HepG2 (cell line): ENCODE measurements around the gene JTB. TPM values are rescaled to one million over a fixed set of nuclear protein-coding genes. Genes with fewer than 3 reads are reported as not detected.
A peak's percentile ranks its signal among the peaks of the same experiment; 100 is the strongest.

ENCODE experiments used
- CENPT ChIP-seq: sonication (generic); formaldehyde crosslinking; IDR thresholded peaks from 2 replicates; pipeline ENCODE4 v1.8.0; 2022; ENCODE audit warnings: low read depth, mild to moderate bottlenecking, moderate library complexity, missing genetic modification reagents
- CREB3 ChIP-seq: sonication (generic); formaldehyde crosslinking; IDR thresholded peaks from 2 replicates; pipeline ENCODE4 v1.5.0; 2020; ENCODE audit warnings: missing genetic modification reagents
- DZIP1 ChIP-seq: sonication (generic); formaldehyde crosslinking; IDR thresholded peaks from 2 replicates; pipeline ENCODE4 v1.5.0; 2020; ENCODE audit warnings: mild to moderate bottlenecking, missing genetic modification reagents
- FOXA1 ChIP-seq, 2 experiments: fragments of 450-650 bp in 1 of 2; sonication (generic) in 1 of 2; formaldehyde crosslinking in 1 of 2; IDR thresholded peaks; 2 replicates each; pipeline versions ENCODE4 v1.4.0 to v1.6.1; 2016 to 2020; ENCODE audit warnings: missing genetic modification reagents in 1 of 2
- GMEB1 ChIP-seq: sonication (generic); formaldehyde crosslinking; IDR thresholded peaks from 2 replicates; pipeline ENCODE4 v1.5.1; 2020; ENCODE audit warnings: missing genetic modification reagents, mild to moderate bottlenecking, borderline replicate concordance
- RNF219 ChIP-seq: sonication (generic); formaldehyde crosslinking; IDR thresholded peaks from 2 replicates; pipeline ENCODE4 v1.5.0; 2020; ENCODE audit warnings: mild to moderate bottlenecking, missing genetic modification reagents
- SP5 ChIP-seq: IDR thresholded peaks from 2 replicates; pipeline ENCODE4 v1.6.1; 2016; ENCODE audit warnings: low read depth, borderline replicate concordance
- TBL1XR1 ChIP-seq: fragments of 150-350 bp; IDR thresholded peaks from 2 replicates; pipeline ENCODE4 v1.6.1; 2014; ENCODE audit warnings: borderline replicate concordance, low read length; ENCODE audit not compliant: partially characterized antibody
- TRIM24 ChIP-seq: sonication (generic); formaldehyde crosslinking; IDR thresholded peaks from 2 replicates; pipeline ENCODE4 v1.8.0; 2022; ENCODE audit warnings: mild to moderate bottlenecking, missing genetic modification reagents
- ZBTB37 ChIP-seq: sonication (generic); formaldehyde crosslinking; IDR thresholded peaks from 2 replicates; pipeline ENCODE4 v1.4.0; 2020; ENCODE audit warnings: mild to moderate bottlenecking, missing genetic modification reagents
- ZBTB43 ChIP-seq: sonication (generic); formaldehyde crosslinking; conservative IDR thresholded peaks from 2 replicates; pipeline ENCODE4 v1.4.0; 2020; ENCODE audit warnings: missing genetic modification reagents
- ZNF414 ChIP-seq: sonication (generic); formaldehyde crosslinking; IDR thresholded peaks from 2 replicates; pipeline ENCODE4 v1.5.0; 2020; ENCODE audit warnings: missing genetic modification reagents
- ZNF564 ChIP-seq: sonication (generic); formaldehyde crosslinking; IDR thresholded peaks from 2 replicates; pipeline ENCODE4 v1.8.1; 2023; ENCODE audit warnings: mild to moderate bottlenecking, missing genetic modification reagents
- ZNF569 ChIP-seq: sonication (generic); formaldehyde crosslinking; IDR thresholded peaks from 2 replicates; pipeline ENCODE4 v1.5.0; 2020; ENCODE audit warnings: mild to moderate bottlenecking, missing genetic modification reagents, moderate library complexity, borderline replicate concordance
- ZNF670 ChIP-seq: sonication (generic); formaldehyde crosslinking; IDR thresholded peaks from 2 replicates; pipeline ENCODE4 v1.8.0; 2022; ENCODE audit warnings: mild to moderate bottlenecking, missing genetic modification reagents, borderline replicate concordance
- ZNF776 ChIP-seq: sonication (generic); formaldehyde crosslinking; IDR thresholded peaks from 2 replicates; pipeline ENCODE4 v1.4.0; 2020; ENCODE audit warnings: mild to moderate bottlenecking, missing genetic modification reagents
- ZNF790 ChIP-seq: sonication (generic); formaldehyde crosslinking; IDR thresholded peaks from 2 replicates; pipeline ENCODE4 v1.8.0; 2022; ENCODE audit warnings: missing genetic modification reagents, mild to moderate bottlenecking, borderline replicate concordance
- polyA plus RNA-seq, 8 experiments: library from polyadenylated mRNA; depleted of rRNA in 3 of 8; stranded (reverse) in 7 of 8; unstranded in 1 of 8; fragments of >200 nt; fragmentation: Illumina TruSeq in 4 of 8; extraction: Trizol in 4 of 8; gene quantifications; 2 replicates each; pipeline versions ENCODE4 v1.2.1 to v1.2.3, GENCODE V29; 2011 to 2016; ENCODE audit warnings: low read depth in 4 of 8, missing spikeins in 1 of 8, mixed read lengths in 1 of 8; ENCODE audit not compliant: insufficient read depth in 1 of 8
- total RNA-seq, 5 experiments: library from RNA; depleted of rRNA; stranded (reverse); fragments of >200 nt; fragmentation: Illumina TruSeq; extraction: Trizol; gene quantifications; 2 replicates each; pipeline ENCODE4 v1.2.3, GENCODE V29; 2016; ENCODE audit warnings: low read depth in 1 of 5

Gene JTB
- total and polyA plus RNA-seq, 2 of the 13 experiments (the other 11 are each of a cell fraction or from before 2014, with no cell fraction given), result 96.7 to 99.2 TPM

GRCh38 chr1:153976819-153977249, 640 bp downstream of the JTB start (continued):
- no peak for TF ChIP-seq TBL1XR1
- peak; percentile 10; the same call in 1 of the 2 replicates for TF ChIP-seq ZNF670 (CRISPR knock-in tag)
- TF ChIP-seq TRIM24 (CRISPR knock-in tag), result no peak
- TF ChIP-seq ZBTB37, result no peak
- no peak for TF ChIP-seq RNF219
- TF ChIP-seq FOXA1 (IDR thresholded peaks at IDR 0.05), result no peak
- TF ChIP-seq FOXA1 (CRISPR knock-in tag; IDR thresholded peaks at IDR 0.05), result no peak
- TF ChIP-seq CREB3 (CRISPR knock-in tag), result peak; percentile 37; the same call in 1 of the 2 replicates
- TF ChIP-seq ZNF569 (CRISPR knock-in tag), result no peak
- no peak for TF ChIP-seq DZIP1
- TF ChIP-seq ZNF776 (CRISPR knock-in tag), result no peak
- no peak for TF ChIP-seq ZNF414 (CRISPR knock-in tag)
- no peak; the same call in 1 of the 2 replicates for TF ChIP-seq ZNF564
- TF ChIP-seq ZBTB43 (CRISPR knock-in tag), result no peak; the same call in 1 of the 2 replicates
- no peak for TF ChIP-seq ZNF790 (CRISPR knock-in tag)
- no peak for TF ChIP-seq CENPT (CRISPR knock-in tag)
- TF ChIP-seq SP5, result no peak
- TF ChIP-seq GMEB1 (CRISPR knock-in tag), result no peak
